ENCODE measurements around the gene BCL2. TPM values are rescaled to one million over a fixed set of nuclear protein-coding genes. Genes with fewer than 3 reads are reported as not detected.

Gene BCL2
- total and polyA plus RNA-seq, 3 donors from 2014 or later, result 6.3 to 20.8 (median 16.0) TPM

GRCh38 chr18:63207143-63207790 is 112.3 kb downstream of the BCL2 start:
- 83% methylated on average over 14 of the region's 14 CpGs for whole genome bisulfite sequencing, 2 donors
- no peak overlapping the region for H3K4me3 ChIP-seq
- TF ChIP-seq CTCF (IDR thresholded peaks at IDR 0.05) (no peak), POLR2A (IDR thresholded peaks at IDR 0.05) (no peak)
- intact Hi-C loops (cut with DNase I; ENCODE audit: low total_unique reads), result no loop called here
- DNase-seq, result no peak
- no peaks in the 10 kb centered on the region for H3K27me3 ChIP-seq
- H3K36me3 ChIP-seq (ENCODE audit: low read depth, missing control alignments), result no peaks in the 10 kb centered on the region
- H3K9me3 ChIP-seq, result no peaks in the 10 kb centered on the region
- no peaks in the 10 kb centered on the region for H3K4me1 ChIP-seq
- no peak overlapping the region for H3K27ac ChIP-seq

GRCh38 chr18:63206433-63207142 is 113.0 kb downstream of the BCL2 start:
- TF ChIP-seq CTCF (IDR thresholded peaks at IDR 0.05) (no peak), POLR2A (IDR thresholded peaks at IDR 0.05) (no peak)
- H3K9me3 ChIP-seq, result no peaks in the 10 kb centered on the region
- intact Hi-C loops (cut with DNase I; ENCODE audit: low total_unique reads), result no loop called here
- H3K4me1 ChIP-seq, result no peaks in the 10 kb centered on the region
- no peak overlapping the region for H3K27ac ChIP-seq
- H3K36me3 ChIP-seq (ENCODE audit: low read depth, missing control alignments), result no peaks in the 10 kb centered on the region
- 80 to 86% methylated on average over 13 of the region's 13 CpGs for WGBS, 2 donors
- no peak overlapping the region for H3K4me3 ChIP-seq
- H3K27me3 ChIP-seq, result no peaks in the 10 kb centered on the region
- DNase-seq, result no peak

GRCh38 chr18:63205791-63206252 is 113.7 kb downstream of the BCL2 start:
- DNase-seq, result no peak
- Histone ChIP-seq H3K4me3 (no peak overlapping the region), H3K27me3 (no peaks in the 10 kb centered on the region), H3K27ac (no peak overlapping the region), H3K4me1 (no peaks in the 10 kb centered on the region), H3K9me3 (no peaks in the 10 kb centered on the region), H3K36me3 (ENCODE audit: low read depth, missing control alignments) (no peaks in the 10 kb centered on the region)
- 85 to 91% methylated on average over 3 to 6 of the region's 6 CpGs for WGBS, 2 donors
- intact Hi-C loops (cut with DNase I; ENCODE audit: low total_unique reads), result no loop called here
- TF ChIP-seq CTCF (IDR thresholded peaks at IDR 0.05) (no peak), POLR2A (IDR thresholded peaks at IDR 0.05) (no peak)

GRCh38 chr18:63203497-63203896 is 116.1 kb downstream of the BCL2 start:
- WGBS, 2 donors, result 93 to 96% methylated on average over 3 of the region's 3 CpGs
- Histone ChIP-seq H3K27me3 (no peaks in the 10 kb centered on the region), H3K27ac (no peak overlapping the region), H3K9me3 (no peaks in the 10 kb centered on the region), H3K36me3 (ENCODE audit: low read depth, missing control alignments) (no peaks in the 10 kb centered on the region), H3K4me3 (no peak overlapping the region), H3K4me1 (no peaks in the 10 kb centered on the region)
- intact Hi-C loops (cut with DNase I; ENCODE audit: low total_unique reads), result no loop called here
- no peak for TF ChIP-seq CTCF (IDR thresholded peaks at IDR 0.05)
- no peak for TF ChIP-seq POLR2A (IDR thresholded peaks at IDR 0.05)
- DNase-seq, result no peak
